Cortex of kidney (tissue), 1 donor: ENCODE measurements around the gene FCER1G.
"Not testable (repeated sequence)": the region's sequence is repeated elsewhere in the genome, so short reads cannot be mapped to it uniquely, and the experiment has no call there.

Experiments
- DNase-seq: peaks from one replicate; lab custom pipeline; 2025; lab: John Stamatoyannopoulos, UW

The FCER1G gene

GRCh38 chr1:161207173-161207572 lies 7.9 kb upstream of the FCER1G start:
- DNase-seq: no peak

- no peak for DNase-seq
Measured at GRCh38 chr1:161209790-161210409, 5.2 kb upstream of the FCER1G start.

- DNase-seq: no peak
Measured at GRCh38 chr1:161214369-161214768, 726 bp upstream of the FCER1G start.

GRCh38 chr1:161216945-161217712 lies 2.0 kb downstream of the FCER1G start:
- no peak for DNase-seq

GRCh38 chr1:161217831-161218230 lies 2.7 kb downstream of the FCER1G start:
- DNase-seq: no peak

- DNase-seq: no peak
Measured at GRCh38 chr1:161218301-161219077, 3.4 kb downstream of the FCER1G start.

GRCh38 chr1:161219078-161219892 lies 4.2 kb downstream of the FCER1G start:
- no peak for DNase-seq

- no peak for DNase-seq
Measured at GRCh38 chr1:161220002-161220401, 4.9 kb downstream of the FCER1G start.

GRCh38 chr1:161222175-161223019 lies 7.3 kb downstream of the FCER1G start:
- DNase-seq: no peak

- DNase-seq: no peak
Measured at GRCh38 chr1:161223805-161224694, 9.0 kb downstream of the FCER1G start.

GRCh38 chr1:161224695-161225087 lies 9.6 kb downstream of the FCER1G start:
- DNase-seq: not testable (repeated sequence)

GRCh38 chr1:161225178-161225533 lies 10.1 kb downstream of the FCER1G start:
- DNase-seq: no peak

- DNase-seq: no peak
Measured at GRCh38 chr1:161225534-161226319, 10.6 kb downstream of the FCER1G start, which contains the start of gene TOMM40L. Gene TOMM40L, plus strand, starts transcription at chr1:161226060. Its CDS starts 430 bp downstream, at chr1:161226490.

GRCh38 chr1:161226320-161226711 lies 11.2 kb downstream of the FCER1G start:
- DNase-seq: no peak

- no peak for DNase-seq
Measured at GRCh38 chr1:161226759-161227158, 11.7 kb downstream of the FCER1G start.

- no peak for DNase-seq
Measured at GRCh38 chr1:161227196-161227871, 12.2 kb downstream of the FCER1G start.

- no peak for DNase-seq
Measured at GRCh38 chr1:161228032-161228431, 12.9 kb downstream of the FCER1G start.

- DNase-seq: no peak
Measured at GRCh38 chr1:161229896-161230295, 14.8 kb downstream of the FCER1G start.

GRCh38 chr1:161230762-161231161 lies 15.7 kb downstream of the FCER1G start:
- no peak for DNase-seq
